HT-29 (cell line): Measurements from ENCODE around the gene KIT. TPM values are rescaled to one million over a fixed set of nuclear protein-coding genes. Genes with fewer than 3 reads are reported as not detected.

Experiments
- DNase-seq: peaks from one replicate; pipeline ENCODE4 v3.0.0-alpha.2; 2015; ENCODE audit warnings: low spot score
- total RNA-seq: library from RNA; depleted of rRNA; stranded (reverse); fragments of >200 nt; shearing (Covaris generic); gene quantifications from 2 replicates; pipeline ENCODE4 v1.2.3, GENCODE V29; 2014

KIT gene
- total RNA-seq, 1 experiment from 2014 or later, result not detected

DNA sequence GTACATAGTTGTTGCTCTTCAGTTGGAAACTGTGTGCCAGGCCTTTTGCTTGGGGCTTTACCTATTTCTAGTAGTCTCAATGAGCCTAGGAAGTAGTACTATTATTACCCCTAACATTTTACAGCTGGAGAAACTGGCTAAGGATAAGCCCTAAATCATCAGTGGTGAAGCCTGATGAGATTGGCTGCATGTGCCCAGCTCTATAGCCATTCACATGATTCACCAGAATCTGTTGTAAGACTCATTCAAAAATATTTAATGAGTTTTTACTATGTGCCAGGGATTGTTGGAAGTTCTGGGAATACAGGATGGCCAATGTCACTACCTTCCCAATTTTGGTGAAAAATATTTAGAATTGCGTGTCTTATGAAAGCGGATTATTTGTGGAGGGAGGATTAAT is 2.8 kb downstream of the KIT start:
- no peak for DNase-seq

DNA sequence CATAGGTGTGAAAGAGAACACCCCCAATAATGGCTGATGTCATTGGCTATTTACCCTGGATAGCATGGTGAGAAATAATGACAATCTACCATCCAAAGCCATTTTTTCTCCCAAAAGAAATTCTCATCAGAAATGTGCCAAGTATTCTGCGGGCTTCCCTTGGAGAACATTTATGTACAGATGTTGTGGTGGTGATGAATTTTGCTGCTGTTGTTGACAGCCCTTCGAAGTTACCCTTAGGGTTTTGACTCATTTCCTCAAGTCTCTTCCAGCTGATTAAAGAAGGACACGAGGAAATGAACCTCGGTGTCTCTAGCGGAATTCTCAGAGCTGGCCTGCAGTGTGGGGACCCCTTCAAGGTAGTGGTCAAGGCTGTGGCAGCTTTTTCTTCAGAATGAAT is 3.4 kb downstream of the KIT start:
- DNase-seq, result no peak

DNA sequence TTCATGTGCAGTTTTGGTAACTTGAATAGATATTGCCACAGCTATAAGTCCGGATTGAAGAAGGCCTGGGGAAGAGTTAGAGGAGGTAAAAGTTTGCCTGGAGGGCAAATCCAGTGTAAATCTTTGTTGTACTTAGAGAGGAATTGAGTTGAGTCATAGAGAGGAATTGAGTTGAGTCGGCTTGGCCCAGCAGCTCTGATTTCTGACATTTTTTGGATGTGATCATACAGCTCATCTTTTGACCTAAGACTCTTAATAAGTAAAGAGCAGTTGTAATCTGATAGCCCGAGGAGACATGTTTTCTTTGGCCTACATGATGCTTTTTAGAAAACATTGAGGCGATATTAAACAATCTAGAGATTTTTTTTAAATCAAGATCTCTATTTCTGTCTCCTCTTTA is 3.9 kb downstream of the KIT start:
- DNase-seq, result no peak

DNA sequence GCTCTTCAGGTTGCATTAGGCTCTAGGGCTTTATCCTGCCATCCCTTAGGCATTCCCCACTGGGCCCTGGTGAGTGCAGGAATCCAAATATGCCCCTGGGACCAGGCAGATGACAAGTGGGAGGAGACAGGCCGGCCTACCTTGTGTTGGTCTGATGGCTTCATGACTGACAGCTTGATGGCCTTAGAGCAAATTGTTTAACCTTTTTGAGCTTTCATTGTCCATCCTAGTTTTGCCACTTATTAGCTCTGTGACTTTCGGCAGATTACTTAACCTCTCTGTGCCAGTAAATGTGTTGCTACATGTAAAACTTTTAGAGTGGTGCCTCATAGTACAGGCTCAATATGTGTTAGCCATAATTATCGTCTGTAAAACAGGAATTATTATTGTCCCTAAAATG is 4.4 kb downstream of the KIT start:
- DNase-seq, result no peak

DNA sequence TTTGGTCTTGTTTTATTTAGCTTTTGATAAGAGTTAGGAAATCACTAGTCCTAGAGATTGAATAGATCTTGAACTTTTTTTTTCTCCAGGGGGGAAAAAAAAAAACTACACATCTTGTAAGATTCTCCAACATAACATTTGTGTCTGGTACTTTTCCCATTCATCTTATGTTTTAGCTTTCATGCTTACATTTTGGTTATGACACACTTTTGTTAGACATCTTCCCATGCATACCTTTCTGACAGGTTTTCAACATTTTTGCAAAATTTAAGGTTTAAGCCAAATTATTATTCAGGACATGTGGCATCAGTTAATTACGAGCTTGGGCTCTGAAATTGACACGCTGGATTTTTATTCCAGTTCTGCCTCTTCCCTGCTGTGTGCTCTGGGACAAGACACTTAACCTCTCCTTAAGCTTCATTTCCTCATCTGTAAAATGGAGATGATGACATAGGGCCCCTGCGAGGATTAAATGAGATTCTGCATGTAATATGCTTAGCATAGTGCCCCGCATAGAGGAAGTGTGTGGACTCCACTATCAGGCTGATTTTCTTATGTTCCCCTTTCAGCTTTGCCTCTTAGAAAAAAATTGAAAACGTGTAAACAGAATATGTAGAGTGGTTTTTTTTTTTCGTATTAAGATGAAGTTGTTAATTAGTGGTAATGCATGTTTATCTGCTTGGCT is 5.3 kb downstream of the KIT start:
- DNase-seq, result no peak

DNA sequence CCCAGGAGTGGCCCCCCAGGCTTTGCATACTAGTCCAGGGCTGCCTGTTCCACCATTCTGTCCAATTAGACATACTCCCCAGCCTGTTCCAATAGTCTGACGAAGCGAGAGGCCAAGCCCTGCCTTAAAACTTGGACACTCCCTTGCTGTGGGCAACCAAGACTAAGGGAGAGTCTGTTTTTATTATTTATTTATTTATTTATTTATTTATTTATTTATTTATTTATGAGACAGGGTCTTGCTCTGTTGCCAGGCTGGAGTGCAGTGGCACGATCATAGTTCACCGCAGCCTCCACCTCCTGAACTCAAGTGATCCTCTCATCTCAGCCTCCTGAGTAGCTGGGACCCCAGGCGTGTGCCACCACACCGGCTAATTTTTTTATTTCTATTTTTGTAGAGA is 6.6 kb downstream of the KIT start:
- no peak for DNase-seq

DNA sequence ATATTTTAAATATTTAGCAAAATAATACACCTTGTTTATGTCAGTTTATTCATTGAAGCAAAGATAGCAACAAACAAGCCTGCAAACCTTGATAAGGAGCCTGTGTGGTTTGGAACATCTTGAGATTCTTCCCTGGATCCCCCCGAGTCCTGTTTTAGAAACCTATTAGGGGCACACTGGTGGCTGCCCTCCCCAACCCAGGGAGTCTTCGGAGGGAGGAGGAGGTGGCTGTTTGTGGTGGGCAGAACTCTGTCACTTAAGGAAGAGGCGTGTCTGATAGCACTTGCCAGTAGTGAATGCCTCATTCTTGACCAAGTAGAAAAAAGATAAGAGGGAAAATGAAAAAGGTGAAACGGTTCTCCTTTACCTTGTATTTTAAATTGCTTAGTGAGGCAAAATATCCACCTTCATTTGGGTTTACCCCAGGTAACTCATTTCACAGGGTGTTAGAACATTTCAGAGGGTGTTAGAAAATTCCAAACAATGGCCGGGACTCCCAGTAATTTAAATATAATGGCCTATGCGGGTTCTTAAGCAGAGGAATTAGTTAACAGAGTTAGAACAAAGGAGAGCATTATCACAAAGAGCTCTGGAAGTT is 10.4 kb downstream of the KIT start:
- DNase-seq, result no peak

DNA sequence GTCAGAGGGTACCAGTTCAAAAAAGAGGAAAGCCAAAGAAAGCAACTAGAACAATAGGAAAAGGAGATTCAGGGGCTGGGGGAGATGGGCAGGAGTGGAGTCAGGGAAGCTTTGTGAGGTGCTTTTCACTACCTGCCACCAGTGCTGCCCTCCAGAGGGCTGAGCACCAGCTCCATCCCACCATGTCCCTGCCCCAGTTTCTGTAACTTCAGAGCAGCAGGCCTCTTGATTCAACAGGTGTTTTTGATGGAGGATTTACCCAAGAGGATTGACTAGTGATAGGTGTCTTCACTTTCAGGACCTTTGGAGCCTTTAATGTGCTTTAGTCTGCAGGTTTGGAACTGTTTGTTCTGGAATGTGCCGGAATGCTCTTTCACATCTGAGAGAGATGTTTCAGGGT is 12.1 kb downstream of the KIT start:
- no peak for DNase-seq

DNA sequence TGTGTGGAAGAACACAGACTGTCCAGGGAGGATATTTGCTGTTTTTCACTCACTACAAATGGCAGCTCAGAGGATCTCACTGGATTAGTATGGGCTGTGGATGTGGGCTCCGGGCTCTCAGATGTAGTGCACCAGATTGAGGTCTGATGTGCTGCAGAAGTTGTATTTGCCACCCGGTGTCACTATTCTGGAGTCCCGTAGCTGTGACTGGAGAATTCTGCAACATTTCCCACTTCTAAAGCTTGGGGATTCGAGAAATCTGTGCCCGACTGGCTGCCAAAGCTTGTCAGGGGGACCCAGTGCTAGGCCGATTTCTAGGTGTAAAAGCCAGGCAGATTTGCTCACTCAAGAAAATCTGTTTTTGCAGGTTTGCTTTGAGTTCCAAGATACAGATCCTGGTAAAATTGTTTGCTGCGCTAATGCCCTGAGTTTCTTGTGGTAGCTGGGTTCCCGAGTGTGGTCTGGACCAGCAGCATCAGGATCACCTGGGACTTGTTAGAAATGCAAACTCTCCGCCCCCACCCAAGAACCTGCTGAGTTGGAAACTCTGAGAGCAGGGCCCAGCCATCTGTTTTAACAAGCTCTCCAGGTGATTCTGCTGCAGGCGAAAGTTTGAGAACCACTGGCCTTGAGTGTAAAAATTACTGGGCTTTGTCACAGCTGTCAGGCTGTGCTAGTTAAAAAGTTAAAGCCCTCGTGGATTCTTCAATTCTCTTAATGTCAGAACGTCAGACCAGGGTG is 18.1 kb downstream of the KIT start:
- DNase-seq, result no peak

DNA sequence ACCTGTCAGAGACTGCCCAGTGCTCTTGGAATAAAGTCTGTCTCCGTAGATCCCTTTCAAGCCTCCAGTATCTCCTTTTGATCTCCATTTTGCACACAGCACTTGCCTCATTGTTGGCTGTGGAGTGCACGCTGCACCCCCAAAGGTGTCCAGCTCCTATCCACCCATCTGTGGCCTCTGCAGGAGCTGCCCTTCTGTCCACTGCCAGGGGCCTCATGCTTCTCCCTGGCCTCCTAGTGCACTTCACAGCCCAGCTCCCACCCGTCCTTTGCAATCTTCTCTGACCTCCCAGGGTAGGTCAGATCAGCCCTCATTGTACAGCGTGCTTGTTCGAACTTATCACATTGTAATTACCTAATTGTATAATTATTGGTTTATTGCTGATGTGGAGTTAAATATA is 18.9 kb downstream of the KIT start:
- no peak for DNase-seq

DNA sequence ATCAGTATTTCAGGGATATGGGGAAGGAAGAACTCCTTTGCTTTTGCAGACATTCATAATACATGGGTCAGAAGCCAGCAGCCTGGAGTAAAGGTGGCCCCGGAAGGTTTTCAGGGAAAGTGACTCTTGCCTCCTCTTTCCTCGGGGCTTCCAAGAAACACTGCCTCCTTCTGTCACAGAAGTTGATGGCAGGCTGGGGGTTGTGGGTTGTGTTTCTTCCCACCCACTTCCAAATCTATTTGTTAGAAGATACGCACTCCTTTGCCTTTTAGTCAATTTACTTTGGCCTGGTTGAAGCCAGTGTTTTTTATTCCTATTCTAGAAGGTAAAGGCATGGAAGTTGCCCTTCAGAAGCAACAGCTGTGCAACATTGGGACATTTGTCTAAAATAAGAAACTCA is 19.7 kb downstream of the KIT start:
- DNase-seq, result no peak

DNA sequence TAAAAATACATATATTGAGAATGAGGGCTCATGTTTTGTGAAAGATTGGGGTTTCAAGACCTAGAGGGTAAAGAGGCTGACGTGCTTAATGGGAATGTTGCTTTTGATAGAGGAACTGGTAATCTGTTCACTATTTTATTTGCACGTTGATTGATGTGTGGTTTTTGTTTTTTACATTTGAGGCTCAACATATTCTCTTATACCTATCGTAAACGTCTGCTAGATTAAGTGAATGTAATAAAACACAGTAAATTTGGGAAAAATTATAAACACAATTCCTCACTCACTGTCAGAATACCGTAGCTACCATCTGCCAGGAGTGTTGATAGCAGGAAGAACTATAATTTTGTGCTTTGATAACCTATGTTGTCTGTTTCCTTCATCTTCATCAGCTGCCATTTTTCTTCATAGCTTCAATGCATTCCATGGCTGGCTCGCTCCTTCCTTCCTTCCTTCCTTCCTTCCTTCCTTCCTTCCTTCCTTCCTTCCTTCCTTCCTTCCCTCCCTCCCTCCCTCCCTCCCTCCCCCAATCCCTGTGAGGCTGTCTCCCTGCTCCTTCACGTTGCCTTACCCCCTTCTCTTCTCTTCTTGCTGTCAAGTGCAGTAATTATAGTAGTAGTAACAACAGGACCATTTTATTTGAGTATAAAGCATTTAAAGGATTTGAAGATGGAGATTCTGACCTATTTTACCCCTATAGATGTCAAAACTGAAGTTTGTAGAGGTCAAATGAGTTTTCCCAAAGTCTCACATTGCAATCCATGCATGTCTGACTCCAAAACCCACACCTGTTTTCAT is 20.3 kb downstream of the KIT start:
- no peak for DNase-seq

DNA sequence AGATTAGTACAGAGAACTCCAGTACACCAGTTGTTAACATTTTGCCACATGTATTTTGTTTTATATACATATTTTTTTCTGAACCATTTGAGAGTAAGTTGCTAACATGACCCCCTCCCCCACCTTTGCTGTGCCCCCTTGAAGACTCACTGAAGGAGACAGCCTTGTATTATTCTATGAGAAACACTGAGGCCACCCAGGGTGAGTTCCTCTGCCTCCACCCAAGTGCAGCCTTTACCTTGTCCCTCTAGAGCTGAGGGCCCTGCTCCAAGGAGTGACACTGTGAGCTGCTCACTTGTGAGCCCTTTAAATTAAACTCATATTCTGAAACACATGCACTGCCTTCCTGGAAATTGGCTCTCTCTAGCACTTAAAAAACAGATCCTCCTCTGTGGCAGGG is 21.1 kb downstream of the KIT start:
- DNase-seq, result no peak

DNA sequence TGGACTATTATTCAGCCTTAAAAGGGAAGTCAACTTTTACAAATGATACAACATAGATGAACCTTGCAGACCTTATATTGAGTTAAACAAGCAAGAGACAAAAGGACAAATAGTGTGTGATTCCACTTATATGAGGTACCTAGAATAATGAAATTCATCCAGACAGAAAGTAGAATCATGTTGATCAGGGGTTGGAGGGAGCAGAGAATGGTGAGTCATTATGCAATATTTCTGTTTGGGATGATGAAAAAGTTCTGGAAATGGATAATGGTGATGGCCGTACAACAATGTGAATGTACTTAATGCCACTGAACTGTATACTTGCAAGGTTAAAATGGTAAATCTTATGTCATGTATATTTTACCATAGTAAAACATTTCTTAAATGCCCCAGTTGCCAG is 22.1 kb downstream of the KIT start:
- DNase-seq, result no peak

DNA sequence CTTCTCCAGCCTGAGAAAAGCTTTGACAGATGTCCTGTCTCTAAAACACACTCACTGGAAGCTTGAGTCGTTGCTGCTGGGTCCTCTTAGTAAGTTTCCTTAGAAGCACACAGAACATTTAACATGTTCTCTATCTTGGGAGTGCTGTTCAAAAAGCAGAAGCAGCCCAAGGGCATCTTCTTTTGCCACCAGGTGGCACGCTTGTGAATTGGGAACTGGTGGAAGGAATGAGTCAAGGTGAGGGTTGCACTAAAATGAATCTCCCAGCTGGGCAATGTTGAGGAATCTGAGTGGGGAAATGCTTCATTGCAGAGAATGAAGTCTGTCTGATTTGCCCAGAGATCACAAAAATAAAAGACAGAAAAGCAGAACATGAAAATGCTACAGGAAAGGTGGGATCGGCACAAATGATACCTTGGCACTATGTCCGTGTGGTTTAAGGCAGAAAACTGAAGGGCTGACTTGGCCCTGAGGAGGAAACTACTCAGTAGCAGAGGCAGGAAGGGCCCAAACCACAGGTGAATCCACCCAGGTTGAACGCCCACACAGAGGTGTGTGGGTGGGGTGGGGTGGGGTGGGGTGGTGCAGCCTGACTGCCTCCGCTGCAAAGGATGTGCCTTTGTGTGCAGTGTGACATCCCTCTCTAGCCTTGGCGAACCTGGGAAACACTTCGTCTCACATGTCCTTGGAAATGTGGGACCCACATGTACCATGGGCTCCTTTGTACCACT is 26.0 kb downstream of the KIT start:
- peak; percentile 74 for DNase-seq

DNA sequence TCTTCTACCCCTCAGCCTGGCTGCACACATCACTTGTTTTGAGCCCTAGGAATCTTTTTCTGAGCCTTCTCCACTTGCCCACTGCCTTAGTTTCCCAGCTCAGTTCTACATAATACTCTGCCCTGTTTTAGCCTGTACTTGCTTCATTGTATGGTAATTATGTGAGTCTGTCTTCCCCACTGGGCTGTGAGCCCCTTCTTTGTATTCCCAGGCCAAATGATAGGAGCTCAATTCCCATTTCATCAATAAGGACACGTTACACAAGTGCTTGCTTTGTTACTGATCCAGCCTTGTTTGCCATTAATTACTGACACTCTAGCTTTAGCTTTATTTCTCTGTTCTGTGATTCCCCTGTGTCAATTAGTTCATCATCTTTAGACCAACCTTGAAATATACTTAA is 28.1 kb downstream of the KIT start:
- no peak for DNase-seq

DNA sequence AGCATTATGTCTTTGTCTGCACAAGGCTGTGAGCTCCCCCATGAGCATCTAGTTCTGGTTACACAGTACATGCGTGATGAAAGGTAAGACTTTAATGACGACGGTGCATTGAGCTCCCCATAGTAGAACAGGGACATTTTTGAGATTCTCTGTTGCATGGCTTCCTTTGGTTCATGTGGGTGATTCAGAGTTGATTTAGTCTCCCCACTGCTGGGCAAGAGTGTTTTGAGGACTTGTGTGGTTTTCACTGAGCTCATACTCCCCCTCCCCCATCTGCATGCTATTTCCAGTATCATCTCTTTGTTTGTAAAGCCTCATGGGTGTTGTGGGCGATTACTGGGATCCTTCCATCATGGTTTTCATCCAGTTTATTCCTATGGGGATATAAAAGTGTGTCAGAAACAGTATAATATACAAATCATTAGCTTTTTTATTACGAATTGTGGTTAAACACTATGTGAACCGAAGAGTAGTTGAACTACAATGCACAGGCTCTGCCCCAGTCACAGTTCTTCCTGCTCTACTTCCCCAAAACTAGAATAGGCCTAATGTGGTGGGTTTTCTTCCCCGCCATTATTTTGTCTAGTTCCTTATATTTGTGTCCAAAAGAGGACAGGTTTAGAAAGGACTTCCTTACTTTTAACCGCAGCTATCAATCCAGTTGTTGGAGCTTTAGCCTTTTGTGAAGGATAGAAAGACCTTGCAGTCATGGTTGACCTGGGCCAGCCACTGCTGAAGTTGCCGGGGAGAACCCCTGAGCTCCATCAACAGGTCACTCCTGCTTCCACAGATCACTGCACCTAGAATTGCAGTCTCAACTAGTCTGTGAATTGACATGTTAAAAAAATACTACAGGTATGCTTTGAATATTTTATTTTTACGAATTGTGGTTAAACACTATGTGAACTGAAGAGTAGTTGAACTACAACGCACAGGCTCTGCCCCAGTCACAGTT is 30.4 kb downstream of the KIT start:
- DNase-seq, result no peak

DNA sequence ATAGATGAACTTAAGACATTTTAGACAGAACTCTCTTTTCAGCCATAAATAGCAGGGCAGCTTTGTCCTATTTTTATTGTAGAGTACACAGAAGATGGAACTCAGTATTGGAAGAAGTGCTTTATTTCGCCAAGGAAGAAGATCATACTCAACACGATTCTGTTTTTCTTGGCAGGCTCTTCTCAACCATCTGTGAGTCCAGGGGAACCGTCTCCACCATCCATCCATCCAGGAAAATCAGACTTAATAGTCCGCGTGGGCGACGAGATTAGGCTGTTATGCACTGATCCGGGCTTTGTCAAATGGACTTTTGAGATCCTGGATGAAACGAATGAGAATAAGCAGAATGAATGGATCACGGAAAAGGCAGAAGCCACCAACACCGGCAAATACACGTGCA is 37.6 kb downstream of the KIT start:
- no peak for DNase-seq

DNA sequence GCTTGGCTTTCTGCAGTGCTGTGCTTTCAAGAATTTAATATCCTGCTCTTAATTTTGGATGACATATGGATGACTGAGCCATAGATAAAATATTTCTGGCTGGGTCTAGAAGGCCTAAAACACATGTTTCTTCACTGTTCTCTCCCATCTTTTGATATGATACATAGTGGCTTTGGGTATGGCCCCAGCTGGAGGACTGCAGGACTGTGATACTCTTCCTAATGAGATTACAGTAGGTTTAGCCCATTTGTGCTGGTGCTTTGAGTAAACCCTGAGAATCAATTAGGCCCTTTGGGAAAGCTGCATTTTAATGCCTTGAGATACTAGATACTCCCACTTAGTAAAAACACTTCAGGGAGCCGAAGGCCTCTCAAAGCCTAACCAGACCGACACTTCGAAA is 38.0 kb downstream of the KIT start:
- DNase-seq, result no peak

DNA sequence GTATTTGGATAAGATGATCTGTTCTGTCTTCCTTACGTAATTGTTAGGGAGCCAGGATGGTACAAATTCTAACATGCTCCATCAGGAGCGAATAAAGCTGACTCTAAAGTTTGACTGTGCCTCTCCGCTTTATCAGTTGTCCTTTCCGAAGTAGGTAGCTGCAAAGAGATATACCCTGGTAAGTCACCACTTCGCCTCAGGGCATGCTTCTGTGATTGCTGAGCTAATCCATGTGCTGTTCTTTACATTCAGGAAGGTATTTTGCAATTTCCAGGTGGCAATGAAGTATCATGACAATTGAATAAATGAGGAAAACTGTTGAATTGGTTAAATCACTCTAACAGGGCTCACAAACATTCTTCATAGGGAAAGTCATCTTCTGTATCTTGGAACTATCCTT is 38.9 kb downstream of the KIT start:
- no peak for DNase-seq

DNA sequence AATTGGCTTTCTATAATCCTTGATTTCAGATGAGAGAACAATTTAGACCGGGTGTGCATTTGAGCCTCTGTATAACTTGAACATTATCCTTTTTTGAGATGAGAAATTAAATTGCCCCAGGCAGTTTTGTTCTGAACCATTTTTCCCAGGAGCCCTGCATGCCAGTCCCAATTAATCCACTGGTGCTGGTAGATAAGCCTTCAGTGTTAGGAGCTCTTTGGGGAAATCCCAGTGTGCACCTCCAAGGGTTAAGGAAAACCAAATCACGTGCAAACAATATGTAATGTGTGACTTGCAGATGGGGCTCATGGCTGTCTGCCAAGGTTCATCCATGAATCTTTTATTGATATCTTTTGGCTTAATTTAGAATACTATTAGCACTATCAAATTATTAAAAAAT is 43.2 kb downstream of the KIT start:
- no peak for DNase-seq
